Activated T-cell treated with anti-CD3 and anti-CD28 coated beads, Interleukin-2, amount 50 U/mL, for 24 hours (primary cell): ENCODE results near the gene DOK3.
A peak's percentile ranks its signal among the peaks of the same experiment; 100 is the strongest.

Source experiments
- DNase-seq: peaks from one replicate; pipeline ENCODE4 v3.0.0-alpha.2; 2020
- H3K27ac Mint-ChIP-seq: 2 replicates; pipeline ENCODE4 v1.8.0; 2020; ENCODE audit warnings: mild to moderate bottlenecking, mixed read lengths
- H3K27me3 Mint-ChIP-seq: 2 replicates; pipeline ENCODE4 v1.8.0; 2020; ENCODE audit warnings: mixed read lengths
- H3K36me3 Mint-ChIP-seq: 2 replicates; pipeline ENCODE4 v1.8.0; 2020; ENCODE audit warnings: low read depth, mixed read lengths
- H3K4me1 Mint-ChIP-seq: 2 replicates; pipeline ENCODE4 v1.8.0; 2020; ENCODE audit warnings: low read depth, mixed read lengths
- H3K4me3 Mint-ChIP-seq: 2 replicates; pipeline ENCODE4 v1.8.0; 2020; ENCODE audit warnings: mild to moderate bottlenecking, moderate library complexity, mixed read lengths
- H3K9me3 Mint-ChIP-seq: 2 replicates; pipeline ENCODE4 v1.8.0; 2020; ENCODE audit warnings: mixed read lengths

The DOK3 gene

DNA sequence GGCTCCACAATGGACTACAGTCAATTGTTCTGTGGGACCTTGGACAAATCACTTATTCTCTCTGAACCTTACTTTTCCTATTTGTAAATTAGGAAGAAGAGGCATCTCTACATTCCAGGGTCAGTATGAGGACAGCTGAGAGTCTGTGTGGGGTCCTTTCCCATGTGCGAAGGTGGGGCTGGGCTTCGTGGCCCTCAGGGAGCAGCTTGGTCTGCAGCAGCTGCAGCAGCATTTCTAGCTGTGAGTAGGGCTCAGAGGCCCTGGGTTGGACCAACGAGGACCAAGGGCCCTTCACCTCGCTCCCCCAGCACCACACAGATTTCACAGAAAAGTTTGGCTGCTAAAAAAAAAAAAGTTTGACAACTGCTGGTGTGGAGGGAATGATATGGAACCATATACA lies 16.6 kb upstream of the DOK3 start:
- Mint-ChIP-seq H3K9me3 (no peaks in the 10 kb centered on the region), H3K4me3 (no peak overlapping the region), H3K27ac (no peak overlapping the region), H3K4me1 (peaks cover 7% of the 10 kb centered on the region), H3K27me3 (no peaks in the 10 kb centered on the region), H3K36me3 (peaks cover 56% of the 10 kb centered on the region)
- DNase-seq: no peak

DNA sequence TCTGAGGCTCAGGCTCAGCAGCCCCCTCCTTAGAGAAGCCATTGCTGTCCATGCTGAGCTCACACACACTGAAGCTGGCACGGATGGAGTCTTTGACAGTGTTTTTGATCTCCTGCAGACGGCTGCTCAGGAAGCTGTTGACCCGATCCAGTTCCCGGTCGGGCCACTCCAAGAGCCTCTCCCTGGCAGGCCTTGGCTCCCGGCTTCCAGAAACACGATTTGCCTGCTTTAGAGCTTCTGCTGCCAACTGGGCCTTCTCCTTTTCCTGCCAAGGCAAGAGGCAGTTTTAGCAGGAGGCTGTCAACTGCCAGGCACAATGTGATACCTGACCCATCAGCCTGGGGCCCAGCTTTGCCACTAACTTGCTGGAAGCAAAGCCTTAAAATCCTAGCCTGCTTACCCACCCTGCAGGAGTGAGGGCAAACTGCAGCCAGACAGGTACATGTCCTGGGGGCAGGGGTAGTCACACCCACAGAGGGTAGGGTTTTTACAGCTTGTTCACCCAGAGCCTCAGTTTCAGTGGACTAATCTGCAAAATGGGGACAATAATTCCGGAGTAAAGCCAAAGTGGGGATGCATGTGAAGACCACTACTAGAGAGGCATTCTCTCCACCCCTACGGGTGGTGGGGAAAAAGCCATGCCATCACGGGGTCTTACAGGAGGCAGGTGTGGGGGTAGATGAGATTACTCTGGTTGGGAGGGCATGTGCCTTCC lies 15.5 kb upstream of the DOK3 start:
- DNase-seq: no peak
- peaks cover 16% of the 10 kb centered on the region for H3K4me1 Mint-ChIP-seq
- H3K36me3 Mint-ChIP-seq: peaks cover 56% of the 10 kb centered on the region
- H3K27ac Mint-ChIP-seq: peak overlapping the region; percentile 23
- H3K4me3 Mint-ChIP-seq: no peak overlapping the region
- H3K27me3 Mint-ChIP-seq: no peaks in the 10 kb centered on the region
- no peaks in the 10 kb centered on the region for H3K9me3 Mint-ChIP-seq

DNA sequence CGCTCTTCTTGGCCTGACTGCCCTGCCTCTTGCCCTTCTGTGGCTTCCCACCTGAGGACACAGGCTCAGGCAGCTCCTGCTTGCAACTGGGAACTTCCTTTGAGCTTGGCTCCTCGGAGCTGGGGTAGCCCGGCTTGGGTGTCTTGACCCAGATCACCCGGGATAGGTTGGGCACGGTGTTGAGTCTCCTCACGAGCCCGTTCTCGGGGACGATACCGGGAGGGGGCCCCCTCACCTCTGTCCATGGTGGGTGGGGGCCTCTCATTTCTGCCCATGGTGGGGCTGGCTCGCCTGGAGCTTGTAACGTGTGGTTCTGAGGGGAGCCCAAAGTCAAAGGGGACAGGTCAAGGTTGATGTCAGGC lies 14.9 kb upstream of the DOK3 start:
- H3K4me1 Mint-ChIP-seq: peaks cover 20% of the 10 kb centered on the region
- H3K27ac Mint-ChIP-seq: no peak overlapping the region
- DNase-seq: no peak
- H3K4me3 Mint-ChIP-seq: no peak overlapping the region
- no peaks in the 10 kb centered on the region for H3K9me3 Mint-ChIP-seq
- H3K36me3 Mint-ChIP-seq: peaks cover 57% of the 10 kb centered on the region
- H3K27me3 Mint-ChIP-seq: no peaks in the 10 kb centered on the region

DNA sequence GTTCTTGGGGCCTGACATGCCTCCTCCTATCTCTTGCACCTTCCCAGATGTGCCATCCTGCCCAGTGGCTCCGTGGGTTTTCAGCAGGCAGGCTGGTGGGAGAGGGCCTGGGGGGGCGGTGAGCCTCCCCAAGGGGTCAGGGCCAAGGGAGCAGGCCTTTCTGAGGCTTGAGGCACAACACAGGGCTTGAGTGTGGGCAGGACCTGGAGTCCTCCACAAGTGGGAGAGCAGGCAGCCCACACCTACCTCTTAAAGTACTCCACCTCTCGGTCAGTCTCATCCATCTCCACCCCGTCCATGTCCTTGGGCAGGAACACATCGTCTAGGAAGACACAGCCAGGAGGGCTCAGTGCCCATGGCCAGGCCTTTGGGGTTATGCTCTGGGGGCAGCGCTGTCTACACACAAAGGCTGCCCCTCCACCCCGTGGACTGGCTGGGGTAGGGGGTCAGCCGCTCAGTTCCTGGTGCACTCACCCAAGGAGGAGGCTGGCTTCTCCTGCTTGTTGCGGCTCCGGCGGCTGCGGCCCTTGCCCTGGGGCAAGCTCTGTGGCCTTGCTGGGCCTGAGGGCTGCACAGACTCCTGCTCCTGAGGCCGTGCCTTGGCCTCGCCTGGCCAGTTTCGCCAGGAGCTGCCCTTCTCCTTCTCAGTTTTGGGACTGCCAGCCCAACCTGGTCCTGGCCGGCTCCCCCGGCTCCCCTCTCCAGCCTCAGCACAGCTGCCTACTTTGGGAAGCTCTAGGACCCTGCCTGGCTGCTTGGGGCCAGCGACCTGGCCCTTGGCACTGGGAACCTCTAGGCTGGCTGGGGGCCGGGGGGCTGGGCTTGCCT lies 14.3 kb upstream of the DOK3 start:
- Mint-ChIP-seq H3K27ac (peak overlapping the region; percentile 45), H3K9me3 (no peaks in the 10 kb centered on the region), H3K27me3 (no peaks in the 10 kb centered on the region), H3K4me3 (no peak overlapping the region), H3K36me3 (peaks cover 58% of the 10 kb centered on the region), H3K4me1 (peaks cover 26% of the 10 kb centered on the region)
- DNase-seq: no peak

DNA sequence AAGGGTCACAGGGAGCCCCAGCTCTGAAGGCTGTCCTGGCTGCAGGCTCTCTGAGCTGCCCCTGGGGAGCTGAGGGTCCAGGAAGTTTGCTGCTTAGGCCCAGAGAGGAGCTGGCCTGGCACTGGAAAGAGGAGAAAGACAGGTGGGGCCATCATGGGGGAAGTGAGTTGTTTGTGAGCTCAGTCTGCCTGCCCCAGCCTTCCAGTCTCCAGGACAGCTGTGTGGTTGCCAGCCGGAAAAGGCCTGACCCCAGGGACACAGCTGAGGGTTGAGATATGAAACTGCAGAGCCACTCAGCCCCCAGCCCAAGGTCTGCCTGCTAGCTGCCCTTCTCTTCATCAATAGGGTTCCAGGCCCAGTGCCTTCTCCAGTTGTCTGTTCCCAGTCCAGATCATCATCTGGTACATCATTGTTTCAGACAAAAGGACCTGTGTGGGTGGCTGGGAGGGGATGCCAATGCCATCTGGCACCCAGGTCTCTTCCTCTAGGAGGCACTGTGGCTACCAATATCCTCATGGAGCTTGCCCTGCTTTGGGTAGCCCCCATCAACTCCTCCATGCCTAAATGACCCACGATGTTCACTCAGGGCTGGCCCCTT lies 11.4 kb upstream of the DOK3 start:
- no peak for DNase-seq
- Mint-ChIP-seq H3K36me3 (peaks cover 75% of the 10 kb centered on the region), H3K4me3 (no peak overlapping the region), H3K27me3 (no peaks in the 10 kb centered on the region), H3K27ac (peak overlapping the region; percentile 88), H3K4me1 (peaks cover 33% of the 10 kb centered on the region), H3K9me3 (no peaks in the 10 kb centered on the region)

DNA sequence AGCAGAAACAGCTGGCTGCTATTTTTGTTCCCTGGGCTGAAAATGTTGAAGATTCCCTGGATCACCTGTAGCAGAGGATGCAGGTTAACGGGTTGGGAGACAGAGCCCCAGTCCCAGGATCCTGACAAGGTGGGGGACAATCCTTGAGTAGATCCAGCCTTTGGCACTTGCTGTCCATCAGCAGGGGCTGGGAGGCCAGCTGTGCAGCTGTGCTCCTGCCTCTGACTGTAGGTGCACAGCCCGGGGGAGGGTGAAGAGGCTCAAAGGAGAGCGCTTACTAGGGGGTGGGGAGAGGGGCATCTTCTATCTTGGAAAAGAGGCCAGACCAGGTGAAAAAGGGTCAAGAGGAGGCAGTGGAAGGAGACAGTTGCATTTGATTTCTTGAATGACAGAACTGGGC lies 10.6 kb upstream of the DOK3 start:
- H3K4me1 Mint-ChIP-seq: peaks cover 40% of the 10 kb centered on the region
- peaks cover 76% of the 10 kb centered on the region for H3K36me3 Mint-ChIP-seq
- no peak for DNase-seq
- H3K27ac Mint-ChIP-seq: peak overlapping the region; percentile 88
- no peaks in the 10 kb centered on the region for H3K9me3 Mint-ChIP-seq
- no peak overlapping the region for H3K4me3 Mint-ChIP-seq
- H3K27me3 Mint-ChIP-seq: no peaks in the 10 kb centered on the region

DNA sequence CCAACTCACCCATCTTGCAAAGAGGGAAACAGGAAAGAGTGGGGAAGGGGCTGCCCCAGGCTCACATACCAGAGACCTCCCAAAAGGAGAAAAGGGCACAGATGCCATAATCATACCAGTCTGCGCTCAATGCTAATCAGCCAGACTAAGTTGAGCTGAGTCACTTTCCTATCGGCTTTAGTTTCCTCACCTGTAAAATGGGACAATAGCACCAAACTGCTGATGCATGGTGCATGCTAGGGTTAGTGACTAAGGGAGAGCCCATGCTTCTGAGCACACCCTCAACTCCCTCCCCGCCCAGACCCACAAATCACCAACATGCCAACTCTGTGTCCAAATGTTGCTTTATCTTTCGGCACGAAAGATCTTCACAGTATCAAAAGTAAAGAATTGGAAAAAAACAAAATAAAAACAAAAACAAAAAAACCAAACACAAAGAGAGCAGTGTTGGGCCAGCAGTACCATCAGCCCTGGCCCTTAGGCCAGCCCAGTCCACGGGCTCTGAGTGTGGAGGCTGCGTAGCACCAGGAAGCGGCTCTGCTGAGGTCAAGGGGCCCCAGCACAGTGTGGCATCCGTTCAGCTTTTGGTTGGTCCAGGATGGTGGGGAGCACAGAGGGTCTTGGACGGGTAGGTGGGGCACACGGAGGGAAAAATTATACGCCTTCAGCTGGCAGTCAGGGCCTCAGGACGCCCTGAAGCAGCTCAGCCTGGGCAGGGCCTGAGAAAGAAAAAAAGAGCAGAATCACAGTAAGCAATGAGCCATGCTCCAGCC lies 10.0 kb upstream of the DOK3 start:
- DNase-seq: no peak
- Mint-ChIP-seq H3K27ac (peak overlapping the region; percentile 73), H3K9me3 (no peaks in the 10 kb centered on the region), H3K36me3 (peaks cover 77% of the 10 kb centered on the region), H3K4me3 (peak overlapping the region; percentile 56), H3K4me1 (peaks cover 47% of the 10 kb centered on the region), H3K27me3 (no peaks in the 10 kb centered on the region)

DNA sequence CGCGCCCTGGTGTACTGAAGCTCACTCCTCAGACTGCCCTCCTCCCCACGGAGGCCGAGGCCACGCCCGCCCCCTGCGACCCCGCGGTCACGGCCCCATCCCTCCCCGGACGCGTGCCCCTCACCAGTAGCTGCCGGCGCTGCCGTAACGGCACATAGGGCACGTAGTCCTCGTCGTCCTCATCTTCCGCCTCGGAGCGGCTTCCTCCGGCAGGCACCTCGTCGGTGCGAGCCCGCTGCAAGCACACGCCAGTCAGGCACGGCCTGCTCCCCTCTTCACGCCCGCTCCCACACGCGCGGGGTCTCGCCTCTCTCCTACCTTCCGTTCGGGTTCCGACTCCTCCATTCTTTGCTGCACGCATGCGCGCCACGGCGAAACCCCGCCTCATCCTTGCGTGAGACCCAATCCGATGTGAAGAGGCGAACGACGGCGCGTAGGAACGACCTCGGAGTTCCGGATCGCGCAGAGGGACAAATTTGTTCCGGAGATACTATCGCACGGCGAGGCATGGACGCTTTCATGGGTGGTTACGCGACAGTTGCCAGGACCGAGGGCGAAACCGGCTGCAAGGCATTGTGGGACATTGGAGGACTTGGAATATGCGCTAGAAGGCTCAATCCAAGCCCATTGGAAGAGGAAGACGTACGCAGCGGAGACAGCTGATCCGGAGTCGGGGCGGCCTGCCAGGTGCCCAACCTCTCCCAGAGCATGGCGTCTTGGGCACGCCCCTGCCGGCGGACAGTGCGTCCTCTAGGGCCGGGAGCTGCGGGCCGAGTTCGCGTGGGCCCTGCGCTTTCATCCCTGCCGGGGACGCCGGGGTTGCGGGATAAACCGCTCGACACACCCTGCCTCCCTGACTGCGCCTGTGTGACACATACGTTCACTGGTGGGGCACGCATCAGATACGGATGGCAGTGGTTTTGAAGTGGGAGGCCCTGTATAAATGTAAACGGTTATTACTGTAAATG lies 7.3 kb upstream of the DOK3 start, which contains the start of gene DDX41:
Gene DDX41, minus strand, starts transcription at position 361 of the 968 bp plus-strand sequence. Its CDS starts 16 bp downstream, at position 345.
- DNase-seq: peak; percentile 96
- no peaks in the 10 kb centered on the region for H3K9me3 Mint-ChIP-seq
- H3K27ac Mint-ChIP-seq: peak within 1 kb of the TSS; percentile 95
- peaks cover 87% of the 10 kb centered on the region for H3K36me3 Mint-ChIP-seq
- H3K4me1 Mint-ChIP-seq: peaks cover 52% of the 10 kb centered on the region
- no peaks in the 10 kb centered on the region for H3K27me3 Mint-ChIP-seq
- peak within 1 kb of the TSS; percentile 91 for H3K4me3 Mint-ChIP-seq

DNA sequence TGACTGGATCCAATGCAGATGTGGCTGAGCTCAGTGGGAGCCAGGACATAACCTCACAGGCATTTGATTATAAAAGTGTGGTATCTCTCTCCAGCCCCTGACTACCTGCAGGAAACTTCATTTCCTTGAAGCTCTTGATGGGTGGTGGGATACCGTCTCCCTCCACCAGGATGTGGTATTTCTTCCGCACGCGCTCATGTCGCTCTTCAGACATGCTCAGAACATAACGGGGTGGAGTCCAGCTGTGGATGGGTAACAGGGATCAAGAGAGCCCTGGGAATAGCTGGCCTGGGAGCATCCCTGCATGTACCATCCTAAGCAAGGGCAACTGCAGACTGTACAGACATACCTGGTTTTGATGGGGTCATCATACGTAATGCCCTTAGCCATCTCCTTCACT lies 6.0 kb upstream of the DOK3 start:
- peaks cover 44% of the 10 kb centered on the region for H3K4me1 Mint-ChIP-seq
- H3K27me3 Mint-ChIP-seq: no peaks in the 10 kb centered on the region
- peaks cover 87% of the 10 kb centered on the region for H3K36me3 Mint-ChIP-seq
- no peak for DNase-seq
- H3K9me3 Mint-ChIP-seq: no peaks in the 10 kb centered on the region
- H3K27ac Mint-ChIP-seq: peak overlapping the region; percentile 95
- H3K4me3 Mint-ChIP-seq: peak overlapping the region; percentile 91

DNA sequence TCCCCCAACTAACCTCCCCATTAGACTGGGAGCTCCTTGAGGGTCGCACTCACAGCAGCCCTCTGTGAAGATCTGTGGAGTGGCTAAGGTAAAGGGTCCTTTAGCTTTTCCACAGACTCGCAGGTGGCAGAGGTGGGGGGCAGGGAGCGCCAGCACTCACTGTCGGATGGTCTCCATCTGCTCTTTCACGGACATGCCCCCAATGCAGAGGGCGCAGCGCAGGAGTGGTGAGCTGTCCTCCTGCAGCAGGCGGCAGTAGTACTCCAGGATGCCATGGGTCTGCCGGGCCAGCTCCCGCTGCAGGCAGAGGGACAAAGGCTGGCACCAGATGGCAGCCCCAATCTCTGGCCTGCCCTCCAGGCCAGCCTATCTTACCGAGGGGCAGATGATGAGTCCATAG lies 4.9 kb upstream of the DOK3 start:
- H3K9me3 Mint-ChIP-seq: no peaks in the 10 kb centered on the region
- H3K36me3 Mint-ChIP-seq: peaks cover 84% of the 10 kb centered on the region
- DNase-seq: no peak
- H3K4me3 Mint-ChIP-seq: peak overlapping the region; percentile 91
- H3K4me1 Mint-ChIP-seq: peaks cover 40% of the 10 kb centered on the region
- no peak overlapping the region for H3K27ac Mint-ChIP-seq
- no peaks in the 10 kb centered on the region for H3K27me3 Mint-ChIP-seq

DNA sequence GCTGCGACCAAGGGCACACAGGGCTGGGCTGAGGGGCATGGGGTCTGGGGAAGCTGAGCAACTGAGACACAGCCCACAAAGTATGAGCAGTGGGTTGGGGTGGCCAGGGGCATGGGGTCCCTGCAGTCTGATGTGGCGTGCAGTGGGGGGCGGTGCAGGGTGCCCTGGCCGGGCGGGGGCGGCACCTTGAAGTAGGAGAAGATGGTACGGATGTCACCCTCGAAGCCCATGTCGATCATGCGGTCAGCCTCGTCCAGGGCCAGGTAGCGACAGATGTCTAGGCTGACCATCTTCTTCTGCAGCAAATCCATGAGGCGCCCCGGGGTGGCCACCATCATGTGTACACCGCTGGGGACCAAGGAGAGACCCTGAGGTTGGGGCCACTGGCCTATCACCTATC lies 3.9 kb upstream of the DOK3 start:
- H3K27ac Mint-ChIP-seq: no peak overlapping the region

DNA sequence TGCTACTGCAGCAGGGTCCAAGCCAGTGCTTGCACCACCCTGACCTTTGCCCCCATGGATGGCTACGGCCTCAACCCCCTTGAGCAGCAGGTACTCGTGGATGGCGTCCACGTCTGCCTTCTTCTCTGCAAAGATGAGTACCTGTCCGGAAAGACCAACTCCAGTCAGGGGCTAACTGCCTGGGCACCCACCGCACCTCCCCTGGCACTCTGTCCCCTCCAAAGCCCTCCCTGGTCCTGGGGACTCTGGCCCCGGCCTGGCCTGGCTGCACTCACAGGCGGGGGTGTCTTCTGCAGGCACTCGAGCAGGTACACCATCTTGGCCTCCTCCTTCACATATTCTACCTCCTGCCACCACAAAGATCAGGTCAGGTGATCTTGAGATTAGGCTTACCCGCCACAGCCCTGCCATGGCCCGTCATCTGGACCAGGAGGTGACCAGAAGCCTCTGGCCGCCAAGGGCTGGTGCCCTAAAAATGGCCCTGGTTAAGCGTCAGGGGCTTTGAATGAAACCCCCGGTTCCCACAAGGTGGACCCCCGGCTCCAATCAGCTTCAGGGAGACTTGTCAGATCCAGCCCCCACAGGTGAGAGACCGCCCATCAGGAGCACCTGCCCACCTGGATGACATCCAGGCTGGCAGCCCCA lies 3.2 kb upstream of the DOK3 start:
- Mint-ChIP-seq H3K27ac (no peak overlapping the region), H3K4me3 (no peak overlapping the region), H3K4me1 (peaks cover 34% of the 10 kb centered on the region), H3K9me3 (no peaks in the 10 kb centered on the region), H3K27me3 (no peaks in the 10 kb centered on the region), H3K36me3 (peaks cover 85% of the 10 kb centered on the region)
- DNase-seq: no peak

More for the DNA sequence above, 3.9 kb upstream of the DOK3 start:
- no peaks in the 10 kb centered on the region for H3K9me3 Mint-ChIP-seq
- peaks cover 85% of the 10 kb centered on the region for H3K36me3 Mint-ChIP-seq
- no peak overlapping the region for H3K4me3 Mint-ChIP-seq
- H3K27me3 Mint-ChIP-seq: no peaks in the 10 kb centered on the region
- DNase-seq: no peak
- peaks cover 34% of the 10 kb centered on the region for H3K4me1 Mint-ChIP-seq
